Measurements from ENCODE around the gene STK39. TPM values are rescaled to one million over a fixed set of nuclear protein-coding genes. Genes with fewer than 3 reads are reported as not detected.
A peak's percentile ranks its signal among the peaks of the same experiment; 100 is the strongest.

The STK39 gene
- total and polyA plus RNA-seq, 9 of the 15 experiments (the other 6 are each of a cell fraction or from before 2014, with no cell fraction given) = 0.19 to 0.76 (median 0.51) TPM

GRCh38 chr2:168024459-168024858, 222.9 kb downstream of the STK39 start:
- 0 out of 2 replicates have a peak, but pooled peaks have one; percentile 13 for TF ChIP-seq NFE2 (IDR thresholded peaks at IDR 0.05; ENCODE audit: low read depth)
- no peak for TF ChIP-seq ARID2 (IDR thresholded peaks at IDR 0.05)
- TF ChIP-seq MAFG (tag; conservative IDR thresholded peaks at IDR 0.05) = peak; percentile 51
- TF ChIP-seq E2F4 (CRISPR knock-in tag; IDR thresholded peaks at IDR 0.05; ENCODE audit: low read depth) = no peak
- peak; percentile 43; the same call in 1 of the 2 replicates for TF ChIP-seq C11orf30 (IDR thresholded peaks at IDR 0.05; ENCODE audit: low read depth)
- TF ChIP-seq OTX1 (CRISPR knock-in tag; IDR thresholded peaks at IDR 0.05) = no peak
- peak; percentile 54; the same call in 1 of the 2 replicates for TF ChIP-seq ZNF316 (IDR thresholded peaks at IDR 0.05)
- intact Hi-C loops (cut with micrococcal nuclease) (no loop called here), in situ Hi-C loops (cut with MboI) (no loop called here)
- POLR2A ChIA-PET = interaction anchor here (0.7 kb wide), 1 partner anchor 15 kb away, joined by 3 read pairs; no protein-coding TSS in a partner anchor
- H2AFZ ChIP-seq (ENCODE audit: low read depth, low read length) = no peak overlapping the region
- no TSS peak for BruUV-seq (replicated peaks)
- no peak for DNase-seq (ENCODE audit: extremely low read depth in 1 of 4, low spot score in 3 of 4)
- no peak overlapping the region for H3K27ac ChIP-seq (ENCODE audit: extremely low read depth, low read depth, low read length)
- no peaks in the 10 kb centered on the region for H3K9me3 ChIP-seq (replicated peaks; ENCODE audit: control insufficient read depth, insufficient read depth, low read depth, low read length)
- no peaks in the 10 kb centered on the region for H3K4me1 ChIP-seq (replicated peaks in 1 of 2; ENCODE audit: control insufficient read depth in 2 of 2, insufficient read depth in 2 of 2, low read length in 2 of 2)
- no peaks in the 10 kb centered on the region for H3K9me1 ChIP-seq (ENCODE audit: control insufficient read depth, insufficient read depth, low read length)
- no peak for ATAC-seq
- no peak overlapping the region for H3K9ac ChIP-seq (ENCODE audit: insufficient read depth in 1 of 2, low read depth in 2 of 2, low read length in 2 of 2)
- H4K20me1 ChIP-seq (replicated peaks; ENCODE audit: control insufficient read depth, insufficient read depth, low read length) = no peaks in the 10 kb centered on the region
- CTCF ChIA-PET (ENCODE audit: low intra/inter-chr PET ratio) = no interaction called here
- no peak for FAIRE-seq
- WGBS (ENCODE audit: insufficient coverage, low coverage, missing lambda C conversion rate) = 0% methylated on average over 4 of the region's 4 CpGs
- no peaks in the 10 kb centered on the region for H3K79me2 ChIP-seq (ENCODE audit: control insufficient read depth, insufficient read depth, low read length)
- no peak overlapping the region for H3K4me2 ChIP-seq (ENCODE audit: insufficient read depth, low read length)
- no peak overlapping the region for H3K4me3 ChIP-seq
- no peaks in the 10 kb centered on the region for H3K36me3 ChIP-seq (ENCODE audit: control insufficient read depth, insufficient read depth, low read length)
- peaks cover 21 to 28% of the 10 kb centered on the region in 2 experiments; a peak in 4 of 5 replicates for H3K27me3 ChIP-seq (ENCODE audit: control insufficient read depth in 2 of 2, insufficient read depth in 2 of 2, low read length in 2 of 2)

All from K562 (cell line).